Breast epithelium (tissue), 4 donors: Measurements from ENCODE around the gene RELN. TPM values are rescaled to one million over a fixed set of nuclear protein-coding genes. Genes with fewer than 3 reads are reported as not detected.

Experiments used
- DNase-seq, 2 donors: peaks; one replicate each; pipeline ENCODE4 v3.0.0-alpha.2; 2019; ENCODE audit warnings: low spot score in 2 of 2
- H3K27ac ChIP-seq, 2 donors: fragments of 200-600 bp; sonication (generic) in 1 of 2; one replicate each; pipeline ENCODE4 v1.5.1; 2016 to 2019; ENCODE audit warnings: mild to moderate bottlenecking in 1 of 2
- H3K27me3 ChIP-seq, 2 donors: fragments of 200-600 bp; sonication (generic) in 1 of 2; one replicate each; pipeline versions ENCODE4 v1.5.1 to v1.6.0; 2017 to 2019; ENCODE audit warnings: control low read depth in 1 of 2, mild to moderate bottlenecking in 1 of 2
- H3K36me3 ChIP-seq: fragments of 200-600 bp; one replicate; pipeline ENCODE4 v1.5.1; 2019
- H3K4me1 ChIP-seq, 2 donors: fragments of 200-600 bp; sonication (generic); one replicate each; pipeline ENCODE4 v1.5.1; 2016 to 2019; ENCODE audit warnings: control low read depth in 1 of 2
- H3K4me3 ChIP-seq, 3 donors: fragments of 200-600 bp; sonication (generic); 1 replicate in 2 of 3; 2 replicates in 1 of 3; pipeline ENCODE4 v1.5.1; 2016 to 2019; ENCODE audit warnings: mild to moderate bottlenecking in 3 of 3, moderate library complexity in 2 of 3
- H3K9me3 ChIP-seq, 2 donors: fragments of 200-600 bp; sonication (generic) in 1 of 2; one replicate each; pipeline ENCODE4 v1.5.1; 2016 to 2019; ENCODE audit warnings: control low read depth in 1 of 2
- POLR2A ChIP-seq: fragments of 450-650 bp; IDR thresholded peaks from one replicate; pipeline ENCODE4 v1.6.1; 2016; ENCODE audit warnings: antibody characterized with exemption, mild to moderate bottlenecking, moderate library complexity
- POLR2AphosphoS5 ChIP-seq, 3 donors: sonication (generic); formaldehyde crosslinking; IDR thresholded peaks; one replicate each; pipeline ENCODE4 v1.6.1; 2017; ENCODE audit warnings: antibody characterized with exemption in 3 of 3
- intact Hi-C: fragments of 100-400 bp; cut with DNase I; formaldehyde crosslinking; loops from one replicate; pipeline ENCODE4 v1.15.1; 2023; ENCODE audit warnings: low total_unique reads
- total RNA-seq, 3 donors: library from RNA; depleted of rRNA; stranded (reverse); fragments of >200 nt; gene quantifications; one replicate each; pipeline ENCODE4 v1.1.0, GENCODE V29; 2016
- TF ChIP-seq, protein P1 (sequence below), 3 donors: fragments of 450-650 bp; IDR thresholded peaks; one replicate each; pipeline ENCODE4 v1.5.1; 2016 to 2017; ENCODE audit warnings: antibody characterized with exemption in 3 of 3, mild to moderate bottlenecking in 3 of 3, moderate library complexity in 3 of 3

RELN gene
- total RNA-seq, 3 donors from 2014 or later, result 3.0 to 9.8 (median 4.5) TPM

DNA sequence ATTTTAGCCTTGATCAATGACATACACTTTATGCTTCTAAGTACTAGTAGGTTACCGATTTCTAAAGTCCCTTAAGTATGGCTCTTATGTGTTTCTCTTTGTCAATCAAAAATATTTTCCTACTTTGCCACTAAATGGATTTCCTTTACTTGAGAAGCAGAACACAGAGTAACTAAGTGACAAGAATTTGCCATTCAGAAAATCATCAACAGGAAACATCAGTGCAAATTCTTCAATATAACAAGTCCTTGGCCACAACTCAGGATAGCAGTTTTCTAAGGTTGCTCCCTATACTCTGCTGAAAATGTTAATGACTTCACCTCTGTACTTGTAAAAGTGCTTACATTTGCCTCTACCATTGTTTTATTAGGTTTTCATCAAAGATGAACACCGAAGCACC, 303.8 kb downstream of the RELN start:
- Histone ChIP-seq H3K36me3 (no peaks in the 10 kb centered on the region), H3K4me3 (no peak overlapping the region), H3K27ac (no peak overlapping the region), H3K4me1 (no peaks in the 10 kb centered on the region), H3K27me3 (no peaks in the 10 kb centered on the region), H3K9me3 (no peaks in the 10 kb centered on the region)
- no peak for DNase-seq
- TF ChIP-seq POLR2A (no peak), POLR2AphosphoS5 (IDR thresholded peaks at IDR 0.05) (no peak)
- TF ChIP-seq, protein P1, sequence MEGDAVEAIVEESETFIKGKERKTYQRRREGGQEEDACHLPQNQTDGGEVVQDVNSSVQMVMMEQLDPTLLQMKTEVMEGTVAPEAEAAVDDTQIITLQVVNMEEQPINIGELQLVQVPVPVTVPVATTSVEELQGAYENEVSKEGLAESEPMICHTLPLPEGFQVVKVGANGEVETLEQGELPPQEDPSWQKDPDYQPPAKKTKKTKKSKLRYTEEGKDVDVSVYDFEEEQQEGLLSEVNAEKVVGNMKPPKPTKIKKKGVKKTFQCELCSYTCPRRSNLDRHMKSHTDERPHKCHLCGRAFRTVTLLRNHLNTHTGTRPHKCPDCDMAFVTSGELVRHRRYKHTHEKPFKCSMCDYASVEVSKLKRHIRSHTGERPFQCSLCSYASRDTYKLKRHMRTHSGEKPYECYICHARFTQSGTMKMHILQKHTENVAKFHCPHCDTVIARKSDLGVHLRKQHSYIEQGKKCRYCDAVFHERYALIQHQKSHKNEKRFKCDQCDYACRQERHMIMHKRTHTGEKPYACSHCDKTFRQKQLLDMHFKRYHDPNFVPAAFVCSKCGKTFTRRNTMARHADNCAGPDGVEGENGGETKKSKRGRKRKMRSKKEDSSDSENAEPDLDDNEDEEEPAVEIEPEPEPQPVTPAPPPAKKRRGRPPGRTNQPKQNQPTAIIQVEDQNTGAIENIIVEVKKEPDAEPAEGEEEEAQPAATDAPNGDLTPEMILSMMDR (IDR thresholded peaks at IDR 0.05), result no peak
- intact Hi-C loops, result no loop called here

DNA sequence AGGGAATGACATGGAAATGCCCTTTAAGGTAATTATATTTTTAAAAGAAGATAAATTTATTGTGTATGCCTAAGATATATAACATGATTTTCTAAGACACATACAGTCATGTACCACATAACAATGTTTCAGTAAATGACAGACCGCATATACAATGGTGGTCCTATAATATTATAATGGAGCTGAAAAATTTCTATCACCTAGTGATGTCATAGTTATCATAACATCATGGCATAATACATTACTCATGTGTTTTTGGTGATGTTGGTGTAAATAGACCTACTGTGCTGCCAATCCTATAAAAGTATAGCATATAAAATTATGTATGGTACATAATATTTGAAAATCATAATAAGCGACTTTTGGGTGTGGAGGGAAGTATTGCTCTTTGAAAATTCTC, 306.1 kb downstream of the RELN start:
- H3K4me1 ChIP-seq, result no peaks in the 10 kb centered on the region
- TF ChIP-seq, protein P1 (IDR thresholded peaks at IDR 0.05), result no peak
- TF ChIP-seq POLR2AphosphoS5 (IDR thresholded peaks at IDR 0.05) (no peak), POLR2A (no peak)
- no peak overlapping the region for H3K4me3 ChIP-seq
- H3K27me3 ChIP-seq, result no peaks in the 10 kb centered on the region
- no peak overlapping the region for H3K27ac ChIP-seq
- DNase-seq, result no peak
- intact Hi-C loops, result no loop called here
- no peaks in the 10 kb centered on the region for H3K36me3 ChIP-seq
- H3K9me3 ChIP-seq, result no peaks in the 10 kb centered on the region

GRCh38 chr7:103680161-103681144, 309.0 kb downstream of the RELN start:
- no peaks in the 10 kb centered on the region for H3K36me3 ChIP-seq
- no peak overlapping the region for H3K27ac ChIP-seq
- no peaks in the 10 kb centered on the region for H3K9me3 ChIP-seq
- intact Hi-C loops, result no loop called here
- H3K27me3 ChIP-seq, result no peaks in the 10 kb centered on the region
- H3K4me1 ChIP-seq, result no peaks in the 10 kb centered on the region
- no peak overlapping the region for H3K4me3 ChIP-seq
- TF ChIP-seq POLR2A, result no peak
- TF ChIP-seq, protein P1 (IDR thresholded peaks at IDR 0.05), result no peak
- no peak for TF ChIP-seq POLR2AphosphoS5 (IDR thresholded peaks at IDR 0.05)
- DNase-seq, result no peak

DNA sequence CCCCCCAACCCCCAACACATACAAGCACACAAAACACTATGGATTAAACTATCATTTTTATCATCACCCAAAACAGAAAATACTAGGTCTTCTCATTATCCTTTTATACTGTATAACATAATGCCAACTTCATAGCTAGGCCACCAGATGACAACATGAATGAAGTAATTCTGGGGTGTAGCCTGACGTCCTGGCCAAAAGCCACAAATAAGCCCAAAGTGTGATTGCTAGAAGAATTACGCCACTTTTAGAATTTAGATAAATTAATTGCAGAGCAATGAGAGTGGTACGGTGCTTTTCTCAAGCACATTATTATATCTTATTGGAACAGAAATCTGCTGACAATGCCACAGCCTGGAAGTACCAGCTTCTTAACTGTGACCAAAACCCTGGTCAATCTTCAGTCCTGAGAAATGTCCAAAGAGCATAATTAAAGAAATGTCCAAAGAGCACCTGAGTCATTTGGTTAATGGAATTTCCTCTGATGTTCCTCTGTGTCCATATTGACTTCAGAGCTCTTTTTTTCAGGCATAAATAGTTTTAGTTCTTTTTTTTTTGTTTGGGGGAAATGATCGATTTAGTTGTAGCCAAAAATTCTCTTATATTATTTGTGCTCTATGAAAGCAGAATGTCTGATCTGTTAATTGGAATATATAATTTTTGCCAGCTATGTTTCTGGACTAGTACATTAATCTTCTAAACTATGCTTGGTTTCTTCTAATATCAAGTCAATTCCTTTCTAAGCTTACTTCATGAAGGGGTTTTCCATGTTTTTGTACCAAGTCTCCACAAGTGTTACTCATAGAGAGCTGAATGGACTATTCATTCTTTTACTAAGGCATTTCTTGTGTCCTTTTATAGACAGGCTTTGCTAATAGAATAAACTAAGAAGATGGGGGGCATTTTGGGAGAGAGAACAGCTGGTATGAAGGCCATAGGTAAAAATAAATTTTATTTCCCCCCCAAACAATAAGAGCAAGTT, 310.0 kb downstream of the RELN start:
- Histone ChIP-seq H3K4me3 (no peak overlapping the region), H3K4me1 (no peaks in the 10 kb centered on the region), H3K36me3 (no peaks in the 10 kb centered on the region), H3K27me3 (no peaks in the 10 kb centered on the region), H3K27ac (no peak overlapping the region), H3K9me3 (no peaks in the 10 kb centered on the region)
- DNase-seq, result no peak
- TF ChIP-seq, protein P1 (IDR thresholded peaks at IDR 0.05), result no peak
- no peak for TF ChIP-seq POLR2A
- no peak for TF ChIP-seq POLR2AphosphoS5 (IDR thresholded peaks at IDR 0.05)
- intact Hi-C loops, result no loop called here
